H1 (cell line): ENCODE measurements around the gene UCMA. TPM values are rescaled to one million over a fixed set of nuclear protein-coding genes. Genes with fewer than 3 reads are reported as not detected.
"Not testable (repeated sequence)": the region's sequence is repeated elsewhere in the genome, so short reads cannot be mapped to it uniquely, and the experiment has no call there.

Source experiments
- CTCF ChIA-PET: fragments of 300-600 bp; sonication (Branson Sonifier 250); formaldehyde crosslinking; loops from one replicate; lab custom pipeline; 2021; ENCODE audit not compliant: partially characterized antibody; lab: Charles Lee
- POLR2A ChIA-PET: fragments of 300-600 bp; sonication (Branson Sonifier 250); formaldehyde crosslinking; loops from one replicate; lab custom pipeline; 2021; ENCODE audit warnings: inconsistent platforms; ENCODE audit not compliant: partially characterized antibody; lab: Charles Lee
- DNase-seq, 2 experiments: peaks; one replicate each; pipeline versions ENCODE4 v3.0.0 to v3.0.0-alpha.2; 2010 to 2022; ENCODE audit warnings: low spot score in 2 of 2, low read depth in 1 of 2, mixed read lengths in 1 of 2
- FAIRE-seq: peaks from 2 replicates; lab custom pipeline; 2011; peaks lifted over from hg19 to GRCh38; lab: Jason Lieb, UNC
- H2AFZ ChIP-seq: 2 replicates; pipeline ENCODE4 v1.8.1; 2012; ENCODE audit warnings: low read length, inconsistent platforms
- H2AK5ac ChIP-seq: 2 replicates; pipeline ENCODE4 v1.6.1; 2013; ENCODE audit warnings: low read depth, low read length
- H2BK120ac ChIP-seq: replicated peaks from 2 replicates; pipeline ENCODE3; 2013; ENCODE audit warnings: low read depth, low read length, inconsistent platforms
- H2BK12ac ChIP-seq: 2 replicates; pipeline ENCODE4 v1.6.1; 2013; ENCODE audit warnings: low read depth, low read length
- H2BK15ac ChIP-seq: 2 replicates; pipeline ENCODE4 v1.6.1; 2013; ENCODE audit warnings: low read length
- H2BK20ac ChIP-seq: 2 replicates; pipeline ENCODE4 v1.6.1; 2013; ENCODE audit warnings: low read length
- H2BK5ac ChIP-seq: 2 replicates; pipeline ENCODE4 v1.6.1; 2013; ENCODE audit warnings: low read depth, low read length
- H3K14ac ChIP-seq: 2 replicates; pipeline ENCODE4 v1.6.1; 2013; ENCODE audit warnings: inconsistent platforms; ENCODE audit not compliant: insufficient read length
- H3K18ac ChIP-seq: 2 replicates; pipeline ENCODE4 v1.6.1; 2013; ENCODE audit warnings: low read length; ENCODE audit errors: extremely low read depth
- H3K23ac ChIP-seq: 2 replicates; pipeline ENCODE4 v1.6.1; 2013; ENCODE audit warnings: inconsistent platforms; ENCODE audit not compliant: insufficient read length
- H3K23me2 ChIP-seq: 2 replicates; pipeline ENCODE4 v1.6.1; 2013; ENCODE audit warnings: low read depth, low read length
- H3K27ac ChIP-seq: 2 replicates; pipeline ENCODE4 v1.6.1; 2011; ENCODE audit warnings: low read depth, low read length, inconsistent platforms
- H3K27me3 ChIP-seq, 4 experiments: replicated peaks in 1 of 4; 1 replicate in 1 of 4; 2 replicates in 3 of 4; pipeline versions ENCODE4 v1.6.1 to v1.8.1; 2011 to 2013; ENCODE audit warnings: low read length in 3 of 4, mild to moderate bottlenecking in 3 of 4, inconsistent platforms in 2 of 4, mixed read lengths in 2 of 4, moderate library complexity in 1 of 4; ENCODE audit not compliant: control insufficient read depth in 3 of 4, insufficient read depth in 3 of 4; ENCODE audit errors: extremely low read depth in 1 of 4
- H3K36me3 ChIP-seq, 4 experiments: 2 replicates each; pipeline versions ENCODE4 v1.6.1 to v1.8.1; 2011 to 2013; ENCODE audit warnings: mild to moderate bottlenecking in 4 of 4, low read length in 3 of 4, moderate library complexity in 2 of 4, control low read depth in 1 of 4, inconsistent platforms in 1 of 4; ENCODE audit not compliant: insufficient read depth in 4 of 4, control insufficient read depth in 2 of 4
- H3K4ac ChIP-seq: replicated peaks from 2 replicates; pipeline ENCODE3; 2013; ENCODE audit warnings: low read length, low read depth, mixed read lengths, inconsistent platforms; ENCODE audit not compliant: insufficient read length
- H3K4me1 ChIP-seq, 4 experiments: replicated peaks in 1 of 4; 1 replicate in 1 of 4; 2 replicates in 3 of 4; pipeline versions ENCODE4 v1.6.1 to v1.8.1; 2011 to 2013; ENCODE audit warnings: low read length in 3 of 4, inconsistent platforms in 2 of 4, mixed read lengths in 1 of 4; ENCODE audit not compliant: insufficient read depth in 4 of 4, control insufficient read depth in 3 of 4
- H3K4me2 ChIP-seq, 2 experiments: 2 replicates each; pipeline versions ENCODE4 v1.6.1 to v1.8.1; 2011 to 2013; ENCODE audit warnings: low read depth in 2 of 2, low read length in 2 of 2, control low read depth in 1 of 2, inconsistent platforms in 1 of 2, mild to moderate bottlenecking in 1 of 2; ENCODE audit not compliant: insufficient read depth in 1 of 2
- H3K4me3 ChIP-seq, 4 experiments: fragments of 200-600, 300-600 bp in 1 of 4; sonication (generic), shearing (Covaris generic), sonication (Bioruptor Twin) in 1 of 4; 2 replicates each; pipeline versions ENCODE4 v1.5.1 to v1.8.1; 2011 to 2016; ENCODE audit warnings: low read length in 4 of 4, low read depth in 3 of 4, control low read depth in 2 of 4, inconsistent platforms in 2 of 4, mild to moderate bottlenecking in 2 of 4, mixed read lengths in 1 of 4, moderate library complexity in 1 of 4; ENCODE audit not compliant: insufficient read depth in 2 of 4; ENCODE audit errors: extremely low read depth in 1 of 4
- H3K56ac ChIP-seq: replicated peaks from 2 replicates; pipeline ENCODE3; 2013; ENCODE audit warnings: low read depth, mild to moderate bottlenecking, mixed read lengths, low read length, inconsistent platforms; ENCODE audit not compliant: insufficient read length
- H3K79me1 ChIP-seq: 2 replicates; pipeline ENCODE4 v1.6.1; 2013; ENCODE audit warnings: low read depth, low read length, control low read depth
- H3K79me2 ChIP-seq, 2 experiments: 2 replicates each; pipeline versions ENCODE4 v1.6.1 to v1.8.1; 2012 to 2013; ENCODE audit warnings: low read length in 2 of 2, mild to moderate bottlenecking in 2 of 2, inconsistent platforms in 1 of 2; ENCODE audit not compliant: insufficient read depth in 2 of 2, control insufficient read depth in 1 of 2
- H3K9ac ChIP-seq, 4 experiments: replicated peaks in 1 of 4; 1 replicate in 1 of 4; 2 replicates in 3 of 4; pipeline versions ENCODE4 v1.6.1 to v1.8.1; 2011 to 2013; ENCODE audit warnings: low read depth in 3 of 4, low read length in 3 of 4, control low read depth in 2 of 4, mild to moderate bottlenecking in 2 of 4, moderate library complexity in 2 of 4, inconsistent platforms in 1 of 4; ENCODE audit errors: extremely low read depth in 1 of 4
- H3K9me3 ChIP-seq, 2 experiments: 2 replicates each; pipeline versions ENCODE4 v1.6.1 to v1.8.1; 2012 to 2013; ENCODE audit warnings: mild to moderate bottlenecking in 2 of 2, moderate library complexity in 2 of 2, control low read depth in 1 of 2, inconsistent platforms in 1 of 2, low read depth in 1 of 2, low read length in 1 of 2, mixed read lengths in 1 of 2; ENCODE audit not compliant: insufficient read depth in 2 of 2
- H4K20me1 ChIP-seq, 2 experiments: replicated peaks in 1 of 2; 2 replicates each; pipeline versions ENCODE3 to v1.8.1; 2011 to 2013; ENCODE audit warnings: inconsistent platforms in 2 of 2, low read length in 2 of 2, mild to moderate bottlenecking in 1 of 2; ENCODE audit not compliant: insufficient read depth in 2 of 2, control insufficient read depth in 1 of 2
- H4K5ac ChIP-seq: 2 replicates; pipeline ENCODE4 v1.6.1; 2013; ENCODE audit warnings: low read length, low read depth, mixed read lengths, inconsistent platforms; ENCODE audit not compliant: insufficient read length
- H4K8ac ChIP-seq: 2 replicates; pipeline ENCODE4 v1.8.0; 2013; ENCODE audit warnings: mild to moderate bottlenecking, moderate library complexity, low read length, inconsistent platforms; ENCODE audit not compliant: insufficient read depth; ENCODE audit errors: extremely low read depth
- H4K91ac ChIP-seq: replicated peaks from 2 replicates; pipeline ENCODE3; 2013; ENCODE audit warnings: low read length, mixed read lengths, inconsistent platforms; ENCODE audit not compliant: insufficient read length
- BRCA1 ChIP-seq: IDR thresholded peaks from 2 replicates; pipeline ENCODE4 v1.6.1; 2012; ENCODE audit warnings: low read depth, low read length, improper control_type of control experiment
- CBX5 ChIP-seq: fragments of 300-800, 300-1000 bp; sonication (generic); IDR thresholded peaks from 2 replicates; pipeline ENCODE4 v1.7.1; 2016; ENCODE audit warnings: antibody characterized with exemption, low read length, low read depth
- POU5F1 ChIP-seq: IDR thresholded peaks from 2 replicates; pipeline ENCODE4 v1.6.1; 2011; ENCODE audit warnings: low read depth, mild to moderate bottlenecking, low read length, moderate library complexity
- SIN3A ChIP-seq, 2 experiments: IDR thresholded peaks in 1 of 2; conservative IDR thresholded peaks in 1 of 2; 2 replicates each; pipeline ENCODE4 v1.6.1; 2011 to 2012; ENCODE audit warnings: low read length in 2 of 2, improper control_type of control experiment in 1 of 2, low read depth in 1 of 2, mild to moderate bottlenecking in 1 of 2
- SUZ12 ChIP-seq: fragments of 200-600 bp; sonication (generic); IDR thresholded peaks from 2 replicates; pipeline ENCODE4 v1.6.1; 2012; ENCODE audit warnings: mild to moderate bottlenecking, inconsistent platforms, low read length, moderate library complexity, mixed read lengths
- WGBS, 2 experiments: shearing (Covaris generic) in 1 of 2; methylation state at CpG; one replicate each; pipeline versions ENCODE4 v1.1.6 to v1.1.7; 2013 to 2015; ENCODE audit warnings: low lambda C conversion rate in 2 of 2, mixed read lengths in 2 of 2, inconsistent platforms in 1 of 2, low coverage in 1 of 2, missing lambda C conversion rate in 1 of 2; ENCODE audit not compliant: insufficient replicate concordance in 2 of 2, insufficient coverage in 1 of 2, insufficient read length in 1 of 2; ENCODE audit errors: extremely low coverage in 1 of 2, missing lambda C conversion rate in 1 of 2; 5-methylcytosine and 5-hydroxymethylcytosine counted together
- polyA plus RNA-seq, 7 experiments: library from polyadenylated mRNA; depleted of rRNA in 3 of 7; stranded (reverse) in 5 of 7; unstranded in 2 of 7; fragments of >200 nt in 5 of 7; fragments of 200-250 nt in 2 of 7; gene quantifications; 1 replicate in 5 of 7; 2 replicates in 1 of 7; 4 replicates in 1 of 7; pipeline versions ENCODE4 v1.2.1 to v1.2.3, GENCODE V29; 2011 to 2013; ENCODE audit warnings: missing spikeins in 2 of 7, mixed read lengths in 2 of 7
- total RNA-seq: library from RNA; stranded (reverse); fragmentation: NEBNext Ultra II Directional; extraction: Animal tissue kit (Norgen Biotek cat#: 25700); gene quantifications from 2 replicates; pipeline ENCODE4 v1.2.1, GENCODE V29; 2021

UCMA gene
- total and polyA plus RNA-seq, 2 of the 8 experiments (the other 6 are each of a cell fraction or from before 2014, with no cell fraction given), result 1.2 to 4.6 TPM

GRCh38 chr10:13236638-13237037, 2.5 kb upstream of the UCMA start (continued):
- TF ChIP-seq SIN3A (conservative IDR thresholded peaks at IDR 0.05 in 1 of 2, IDR thresholded peaks at IDR 0.05 in 1 of 2; ENCODE audit: low read depth in 1 of 2, low read length in 2 of 2) (no peak), POU5F1 (no peak), SUZ12 (no peak), CBX5 (no peak), BRCA1 (no peak)
- TF ChIP-seq, all 59 proteins: peak for 0

- H2AFZ ChIP-seq, H4K5ac ChIP-seq, H3K27ac ChIP-seq, H3K56ac ChIP-seq, H3K14ac ChIP-seq, H3K79me1 ChIP-seq, H2BK120ac ChIP-seq, H3K9ac ChIP-seq, POLR2A ChIA-PET, DNase-seq, H3K79me2 ChIP-seq, H3K23me2 ChIP-seq, H3K9me3 ChIP-seq, H3K36me3 ChIP-seq, H3K4me2 ChIP-seq, FAIRE-seq, H3K4ac ChIP-seq, H3K27me3 ChIP-seq, H2BK20ac ChIP-seq, H4K8ac ChIP-seq, CTCF ChIA-PET, H4K20me1 ChIP-seq, H3K18ac ChIP-seq, H2BK15ac ChIP-seq, H3K4me3 ChIP-seq, H2BK5ac ChIP-seq, H3K23ac ChIP-seq, H2AK5ac ChIP-seq: not testable (repeated sequence)
- peak overlapping the region; percentile 55; the same call in 1 of the 2 replicates for H2BK12ac ChIP-seq
- H4K91ac ChIP-seq, result peak overlapping the region; percentile 0
- peaks cover 4 to 20% (median 10%) of the 10 kb centered on the region in 4 experiments for H3K4me1 ChIP-seq
- WGBS, 2 experiments, result 90% methylated on average over 13 of the region's 13 CpGs; no CpG with 5 or more reads in 1 of the 2 experiments
These were observed 562 bp upstream of the UCMA start for GRCh38 chr10:13234736-13235135.
